ENCODE data around the gene KIFC3.
"Not testable (repeated sequence)": the region's sequence is repeated elsewhere in the genome, so short reads cannot be mapped to it uniquely, and the experiment has no call there.

The KIFC3 gene

DNA sequence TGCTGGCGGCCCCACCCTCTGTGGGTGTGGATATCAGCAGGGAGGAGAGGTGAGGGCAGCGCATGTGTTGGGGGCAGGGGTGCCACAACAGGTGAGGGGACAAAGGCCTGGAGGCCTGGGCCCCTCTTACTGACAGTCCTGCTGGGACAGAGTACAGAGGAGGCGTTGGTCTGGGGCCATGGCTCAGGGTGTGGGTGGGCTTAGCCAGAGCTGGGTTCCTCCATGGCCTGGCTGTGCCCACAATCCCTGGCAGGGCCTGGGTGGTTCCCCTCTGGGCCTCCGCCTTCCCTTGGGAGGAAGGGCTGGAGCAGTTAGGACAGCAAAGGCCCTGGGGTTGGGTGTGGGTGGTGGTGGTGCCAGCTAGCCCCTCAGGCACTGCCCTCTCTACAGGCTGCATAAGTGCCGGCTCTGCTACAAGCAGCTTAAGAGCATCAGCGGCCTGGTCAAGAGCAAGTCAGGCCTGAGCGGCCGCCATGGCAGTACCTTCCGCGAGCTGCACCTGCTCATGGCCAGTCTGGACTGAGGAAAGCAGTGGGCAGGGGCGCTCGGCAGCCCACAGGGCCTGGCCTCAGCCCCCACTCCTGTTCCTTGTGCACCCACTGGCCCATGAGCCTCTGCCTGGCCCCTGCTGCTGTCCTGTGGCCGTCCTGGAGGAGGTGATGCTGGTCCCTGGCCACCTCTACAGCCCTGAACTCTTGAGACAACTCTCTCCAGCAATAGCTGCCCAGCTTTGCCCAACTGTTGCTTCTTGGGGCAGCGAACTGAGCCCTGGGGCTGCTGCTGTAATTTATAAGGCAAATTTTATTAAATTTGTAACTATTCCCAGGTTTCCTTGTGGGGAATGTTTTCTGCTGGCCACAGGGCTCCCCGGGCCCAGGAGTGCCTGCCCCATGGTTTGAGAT is 45.6 kb downstream of the KIFC3 start:
- no peak for FAIRE-seq
- DNase-seq (ENCODE audit: insufficient read length, low spot score) = no peak

- no peak for DNase-seq (ENCODE audit: insufficient read length, low spot score)
- FAIRE-seq = no peak
Measured at GRCh38 chr16:57755726-57756423, 46.4 kb downstream of the KIFC3 start.

GRCh38 chr16:57755061-57755684 is 47.1 kb downstream of the KIFC3 start:
- FAIRE-seq = no peak
- DNase-seq (ENCODE audit: insufficient read length, low spot score) = no peak

DNA sequence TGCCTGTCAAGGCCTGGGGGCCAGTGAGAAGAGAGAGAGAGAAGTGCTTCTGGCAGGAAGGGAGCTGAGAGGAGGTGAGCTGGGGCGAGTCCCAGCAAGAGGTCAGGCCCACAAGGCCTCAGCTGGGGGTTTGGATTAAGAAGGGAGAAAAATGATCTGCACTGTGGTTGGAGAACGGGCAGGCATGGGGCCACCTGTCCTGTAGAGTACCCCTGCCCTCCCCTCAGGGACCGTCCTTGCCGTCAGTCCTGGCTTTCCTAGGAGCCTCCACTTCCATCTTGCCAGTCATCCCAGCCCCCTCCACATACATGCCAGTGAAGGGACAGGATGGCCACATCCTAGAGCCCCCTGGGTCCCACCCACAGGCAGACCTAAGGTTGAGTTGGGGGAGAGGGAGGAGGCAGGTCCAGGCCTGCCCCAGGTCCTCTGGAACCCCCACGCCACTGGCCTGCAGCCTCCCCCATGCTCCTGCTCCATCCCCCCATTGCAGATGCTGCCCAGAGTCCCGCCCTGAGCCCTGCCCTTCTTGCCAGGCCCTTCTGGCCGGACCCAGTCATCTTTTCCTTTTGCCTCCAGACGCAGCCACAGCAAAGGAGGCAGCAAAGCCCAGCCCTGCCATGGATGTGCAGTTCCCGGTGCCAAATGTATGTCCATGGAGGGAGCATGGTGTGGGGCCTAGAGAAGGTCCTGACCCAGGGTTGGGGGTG is 47.8 kb downstream of the KIFC3 start:
- FAIRE-seq (no peak), DNase-seq (ENCODE audit: insufficient read length, low spot score) (no peak)

DNA sequence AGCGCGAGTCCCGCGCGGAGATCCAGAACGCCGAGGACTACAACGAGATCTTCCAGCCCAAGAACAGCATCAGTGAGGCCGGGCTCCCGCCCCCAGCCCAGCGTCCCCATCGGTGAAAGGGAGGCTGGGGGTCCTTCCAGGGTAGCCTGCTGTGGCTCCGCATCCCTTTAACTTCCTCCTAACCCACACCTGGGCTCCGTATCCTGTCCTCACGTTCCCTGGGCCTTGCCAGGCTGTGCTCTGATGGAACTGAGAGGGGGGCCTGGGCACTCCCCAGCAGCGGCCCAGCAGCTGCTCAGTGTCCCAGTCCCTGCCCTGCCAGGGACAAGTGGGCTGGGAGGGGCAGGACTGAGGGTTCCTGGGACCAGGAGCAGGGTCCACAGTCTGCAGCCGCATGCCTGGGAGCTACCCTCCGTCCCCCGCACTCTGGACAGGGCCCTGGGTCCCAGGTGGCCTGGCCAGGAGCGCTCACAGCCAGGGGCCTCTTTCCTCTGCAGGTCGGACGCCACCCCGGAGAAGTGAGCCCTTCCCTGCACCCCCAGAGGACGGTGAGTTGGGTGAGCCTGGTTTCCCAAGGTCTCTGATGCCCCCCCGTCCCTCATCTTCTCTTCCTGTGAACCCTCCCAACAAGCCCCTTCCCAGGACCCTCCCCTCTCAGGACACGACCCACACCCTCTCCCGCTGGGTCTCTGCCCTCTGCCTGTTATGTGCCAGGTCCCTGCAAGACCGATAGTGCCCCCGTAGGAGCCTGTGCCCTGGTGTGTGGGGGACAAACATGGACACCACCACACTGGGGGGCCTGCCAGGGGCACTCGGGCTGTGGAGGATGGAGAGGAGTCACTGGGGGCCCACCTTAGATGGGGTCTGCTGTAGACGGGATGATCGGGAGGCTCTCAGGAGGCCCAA is 48.6 kb downstream of the KIFC3 start:
- no peak for FAIRE-seq

GRCh38 chr16:57752581-57753447 is 49.5 kb downstream of the KIFC3 start:
- DNase-seq (ENCODE audit: insufficient read length, low spot score) (no peak), FAIRE-seq (no peak)

More for the DNA sequence above, 48.6 kb downstream of the KIFC3 start:
- DNase-seq (ENCODE audit: insufficient read length, low spot score) = no peak

DNA sequence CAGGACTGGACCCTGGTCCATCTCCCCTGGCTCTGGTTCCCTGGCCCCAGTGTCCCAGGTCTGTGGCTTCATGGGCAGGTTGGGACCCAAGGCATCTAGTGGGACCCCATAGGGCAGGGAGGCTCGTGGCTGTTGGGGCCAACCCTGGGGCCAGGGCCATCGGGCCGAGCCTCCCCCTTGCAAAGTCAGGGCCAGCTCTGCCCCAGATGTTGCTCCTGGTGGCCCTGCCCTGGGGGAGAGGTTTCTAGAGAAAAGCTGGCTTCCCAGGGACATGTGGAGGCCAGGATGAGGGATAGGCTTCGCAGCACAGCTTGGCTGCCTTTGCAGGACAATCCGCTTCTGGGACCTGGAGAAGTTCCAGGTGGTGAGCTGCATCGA is 50.1 kb downstream of the KIFC3 start:
- FAIRE-seq (no peak), DNase-seq (ENCODE audit: insufficient read length, low spot score) (no peak)

DNA sequence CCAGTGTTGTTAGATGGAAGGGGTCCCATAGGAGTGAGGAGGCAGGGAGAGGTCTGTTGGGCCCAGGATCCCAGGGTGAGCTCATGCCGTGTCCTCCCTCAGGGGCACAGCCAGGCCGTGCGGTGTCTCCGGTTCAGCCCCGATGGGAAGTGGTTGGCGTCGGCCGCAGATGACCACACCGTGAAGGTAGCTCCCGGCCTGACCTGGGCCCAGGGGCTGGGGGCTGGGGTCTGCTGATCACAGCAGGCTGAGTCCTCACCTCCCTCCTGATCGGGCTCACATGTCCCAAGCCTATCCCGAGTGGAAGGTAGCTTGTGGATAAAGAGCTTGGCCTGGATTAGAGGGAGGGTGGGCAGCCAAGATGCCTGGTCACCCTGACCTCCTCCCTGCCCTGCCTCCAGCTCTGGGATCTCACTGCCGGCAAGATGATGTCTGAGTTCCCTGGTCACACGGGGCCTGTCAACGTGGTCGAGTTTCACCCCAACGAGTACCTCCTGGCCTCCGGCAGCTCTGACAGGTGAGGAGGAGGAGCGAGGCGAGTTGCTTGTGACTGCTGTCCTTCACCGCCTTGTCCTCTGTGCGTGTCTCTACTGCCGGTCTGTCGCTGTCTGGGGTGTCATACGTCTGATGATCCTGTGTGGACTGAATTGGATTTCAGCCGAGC is 50.6 kb downstream of the KIFC3 start:
- FAIRE-seq = no peak

DNA sequence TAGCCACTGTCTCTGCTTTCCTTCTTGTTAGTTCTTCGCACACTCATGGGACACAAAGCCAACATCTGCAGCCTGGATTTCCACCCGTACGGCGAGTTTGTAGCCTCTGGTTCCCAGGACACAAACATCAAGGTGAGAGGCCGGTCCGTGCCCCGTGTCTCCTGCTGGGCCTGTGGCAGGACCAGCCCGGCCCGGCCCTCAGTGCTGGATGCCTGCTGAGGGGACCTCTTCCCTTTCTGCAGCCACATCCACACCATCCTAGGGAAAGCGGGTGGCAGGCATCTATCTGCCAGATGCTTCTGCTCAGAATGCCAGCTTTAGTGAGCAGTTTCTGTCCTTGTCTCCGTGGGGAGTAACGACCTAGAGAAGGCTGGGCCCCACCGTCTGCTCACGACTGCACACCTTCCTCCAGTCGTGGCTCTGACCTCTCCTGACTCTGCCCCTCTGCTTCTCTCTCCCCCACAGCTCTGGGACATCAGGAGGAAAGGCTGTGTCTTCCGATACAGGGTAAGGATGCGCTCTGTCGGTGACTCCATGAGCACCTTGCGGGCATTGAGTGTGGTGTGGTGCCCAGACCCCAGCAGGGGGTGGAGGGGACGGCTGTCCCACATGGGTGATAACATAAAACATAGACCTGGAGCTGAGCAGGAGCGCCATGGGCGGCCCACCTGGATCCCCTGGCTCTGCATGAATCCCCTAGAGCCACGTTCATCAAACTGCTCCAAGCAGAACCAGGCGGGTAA is 51.3 kb downstream of the KIFC3 start:
- DNase-seq (ENCODE audit: insufficient read length, low spot score) = no peak
- FAIRE-seq = no peak

More for the DNA sequence above, 50.6 kb downstream of the KIFC3 start:
- DNase-seq (ENCODE audit: insufficient read length, low spot score) = no peak

- FAIRE-seq = no peak
- no peak for DNase-seq (ENCODE audit: insufficient read length, low spot score)
Measured at GRCh38 chr16:57749856-57750452, 52.3 kb downstream of the KIFC3 start.

DNA sequence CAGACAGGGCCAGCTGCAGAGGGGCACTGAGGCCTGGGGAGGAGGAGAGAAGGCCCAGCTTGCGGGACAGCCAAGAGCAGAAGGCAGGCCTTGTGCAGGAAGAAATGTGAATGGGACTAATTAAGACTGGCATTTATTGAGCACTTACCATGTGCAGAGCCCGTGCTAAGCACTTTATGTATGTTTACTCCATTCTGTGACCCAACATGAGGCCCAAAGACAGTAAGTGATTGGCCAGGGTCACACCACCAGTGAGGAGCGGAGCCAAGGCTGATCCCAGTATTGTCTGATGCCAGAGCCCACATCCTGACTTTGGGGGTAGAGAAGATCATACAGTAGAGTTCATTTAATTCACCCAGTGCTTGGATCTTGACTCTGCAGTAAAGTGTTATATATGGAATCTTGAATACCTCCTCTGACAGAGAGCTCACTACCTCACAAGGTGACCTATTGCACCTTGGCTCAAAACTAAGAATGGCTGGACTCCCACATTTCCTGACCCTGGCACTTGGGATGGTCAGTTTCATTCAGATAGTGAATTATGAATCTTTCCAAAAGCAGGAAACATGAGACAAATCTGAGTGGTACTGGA is 53.1 kb downstream of the KIFC3 start:
- DNase-seq (ENCODE audit: insufficient read length, low spot score) (no peak), FAIRE-seq (no peak)

DNA sequence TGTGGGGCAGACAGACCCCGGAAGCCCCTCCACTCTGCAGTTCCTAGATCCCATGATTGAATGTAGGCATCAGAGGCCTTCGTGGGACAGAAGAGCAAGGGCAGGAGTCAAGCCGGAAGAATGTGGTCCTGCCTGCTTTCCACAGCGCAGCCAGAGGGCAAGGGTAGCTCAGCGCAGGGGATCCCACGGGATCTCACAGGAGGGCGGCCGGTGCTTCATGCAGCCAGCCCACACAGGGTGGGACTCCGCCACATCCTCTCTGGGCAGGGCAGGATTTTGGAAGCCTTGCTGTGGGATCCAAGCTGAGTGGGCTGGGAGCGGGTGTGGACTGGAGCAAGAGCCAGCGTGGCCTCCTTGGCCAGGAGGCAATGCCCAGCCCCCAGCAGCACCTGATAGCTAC is 53.7 kb downstream of the KIFC3 start:
- no peak for FAIRE-seq
- no peak for DNase-seq (ENCODE audit: insufficient read length, low spot score)

GRCh38 chr16:57747996-57748395 is 54.3 kb downstream of the KIFC3 start:
- FAIRE-seq = no peak
- no peak for DNase-seq (ENCODE audit: insufficient read length, low spot score)

- FAIRE-seq (no peak), DNase-seq (ENCODE audit: insufficient read length, low spot score) (no peak)
Measured at GRCh38 chr16:57747496-57747895, 54.8 kb downstream of the KIFC3 start.

GRCh38 chr16:57747091-57747490 is 55.2 kb downstream of the KIFC3 start:
- DNase-seq (ENCODE audit: insufficient read length, low spot score) = no peak
- FAIRE-seq = no peak

GRCh38 chr16:57746316-57746715 is 56.0 kb downstream of the KIFC3 start:
- FAIRE-seq; DNase-seq (ENCODE audit: insufficient read length, low spot score): not testable (repeated sequence)

GRCh38 chr16:57745768-57746167 is 56.5 kb downstream of the KIFC3 start:
- FAIRE-seq = no peak
- no peak for DNase-seq (ENCODE audit: insufficient read length, low spot score)

All from GM19239 (cell line).